Ovary (tissue), 3 donors: ENCODE measurements around the gene LRRC14B.

Source experiments
- EP300 ChIP-seq: sonication (generic); formaldehyde crosslinking; IDR thresholded peaks from one replicate; pipeline ENCODE4 v1.6.1; 2017; ENCODE audit warnings: antibody characterized with exemption
- POLR2A ChIP-seq: fragments of 450-650 bp; IDR thresholded peaks from one replicate; pipeline ENCODE4 v1.6.1; 2017; ENCODE audit warnings: antibody characterized with exemption, mild to moderate bottlenecking, moderate library complexity
- TF ChIP-seq, protein P1 (sequence below), 3 donors: fragments of 450-650 bp in 2 of 3; fragments of 200-600 bp in 1 of 3; IDR thresholded peaks; one replicate each; pipeline versions ENCODE4 v1.5.1 to v1.8.0; 2016 to 2022; ENCODE audit warnings: antibody characterized with exemption in 3 of 3, mild to moderate bottlenecking in 1 of 3
- donor health status: DM: no; HTN: no; CAD: no.

DNA sequence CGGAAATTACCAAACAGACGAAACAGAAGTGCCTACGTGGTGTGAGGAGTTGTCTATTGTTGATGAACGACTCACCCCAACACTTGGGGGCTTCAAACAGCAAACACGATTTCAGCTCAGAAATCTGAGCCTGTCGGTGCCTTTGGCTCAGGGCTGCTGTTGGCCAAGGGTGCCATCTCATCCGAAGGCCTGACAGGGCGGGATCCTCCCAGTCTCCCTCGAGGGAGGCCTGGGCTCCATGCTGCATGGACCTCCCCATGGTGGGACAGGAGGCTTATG, 1.3 kb downstream of the LRRC14B start:
- TF ChIP-seq EP300 (no peak), POLR2A (no peak)
- TF ChIP-seq, protein P1, sequence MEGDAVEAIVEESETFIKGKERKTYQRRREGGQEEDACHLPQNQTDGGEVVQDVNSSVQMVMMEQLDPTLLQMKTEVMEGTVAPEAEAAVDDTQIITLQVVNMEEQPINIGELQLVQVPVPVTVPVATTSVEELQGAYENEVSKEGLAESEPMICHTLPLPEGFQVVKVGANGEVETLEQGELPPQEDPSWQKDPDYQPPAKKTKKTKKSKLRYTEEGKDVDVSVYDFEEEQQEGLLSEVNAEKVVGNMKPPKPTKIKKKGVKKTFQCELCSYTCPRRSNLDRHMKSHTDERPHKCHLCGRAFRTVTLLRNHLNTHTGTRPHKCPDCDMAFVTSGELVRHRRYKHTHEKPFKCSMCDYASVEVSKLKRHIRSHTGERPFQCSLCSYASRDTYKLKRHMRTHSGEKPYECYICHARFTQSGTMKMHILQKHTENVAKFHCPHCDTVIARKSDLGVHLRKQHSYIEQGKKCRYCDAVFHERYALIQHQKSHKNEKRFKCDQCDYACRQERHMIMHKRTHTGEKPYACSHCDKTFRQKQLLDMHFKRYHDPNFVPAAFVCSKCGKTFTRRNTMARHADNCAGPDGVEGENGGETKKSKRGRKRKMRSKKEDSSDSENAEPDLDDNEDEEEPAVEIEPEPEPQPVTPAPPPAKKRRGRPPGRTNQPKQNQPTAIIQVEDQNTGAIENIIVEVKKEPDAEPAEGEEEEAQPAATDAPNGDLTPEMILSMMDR (IDR thresholded peaks at IDR 0.05): no peak
